Neutrophil (primary cell): ENCODE data around the gene SIGLEC1.

ENCODE experiments used
- H3K27ac ChIP-seq: fragments of 200-600 bp; sonication (generic); 2 replicates; pipeline ENCODE4 v1.5.1; 2016; ENCODE audit warnings: mild to moderate bottlenecking, moderate library complexity
- H3K27me3 ChIP-seq: fragments of 200-600 bp; sonication (generic); 2 replicates; pipeline ENCODE4 v1.6.0; 2016; ENCODE audit warnings: mild to moderate bottlenecking
- H3K36me3 ChIP-seq: fragments of 200-600 bp; sonication (generic); 2 replicates; pipeline ENCODE4 v1.5.1; 2017
- H3K4me1 ChIP-seq, 2 experiments: fragments of 200-600 bp in 1 of 2; sonication (generic) in 1 of 2; 1 replicate in 1 of 2; 2 replicates in 1 of 2; pipeline versions ENCODE4 v1.5.1 to v1.6.1; 2013 to 2016; ENCODE audit warnings: low read depth in 1 of 2, low read length in 1 of 2, mild to moderate bottlenecking in 1 of 2, moderate library complexity in 1 of 2; ENCODE audit not compliant: control insufficient read depth in 1 of 2, insufficient read depth in 1 of 2
- H3K4me3 ChIP-seq, 2 experiments: fragments of 200-600 bp in 1 of 2; sonication (generic) in 1 of 2; 1 replicate in 1 of 2; 2 replicates in 1 of 2; pipeline ENCODE4 v1.5.1; 2013 to 2016; ENCODE audit warnings: low read depth in 1 of 2, low read length in 1 of 2, mild to moderate bottlenecking in 1 of 2, moderate library complexity in 1 of 2
- H3K9me3 ChIP-seq: fragments of 200-600 bp; sonication (generic); 2 replicates; pipeline ENCODE4 v1.5.1; 2016
- CTCF ChIP-seq: fragments of 200-600 bp; sonication (generic); IDR thresholded peaks from 2 replicates; pipeline ENCODE4 v1.5.1; 2016; ENCODE audit warnings: antibody characterized with exemption

The SIGLEC1 gene

GRCh38 chr20:3702611-3703391 is 9.6 kb downstream of the SIGLEC1 start:
- Histone ChIP-seq H3K9me3 (no peaks in the 10 kb centered on the region), H3K4me3 (no peak overlapping the region), H3K27ac (no peak overlapping the region), H3K27me3 (no peaks in the 10 kb centered on the region), H3K4me1 (no peaks in the 10 kb centered on the region), H3K36me3 (no peaks in the 10 kb centered on the region)
- no peak for TF ChIP-seq CTCF

- Histone ChIP-seq H3K27me3 (no peaks in the 10 kb centered on the region), H3K36me3 (no peaks in the 10 kb centered on the region), H3K4me3 (no peak overlapping the region), H3K9me3 (no peaks in the 10 kb centered on the region), H3K4me1 (no peaks in the 10 kb centered on the region), H3K27ac (no peak overlapping the region)
- no peak for TF ChIP-seq CTCF
Measured at GRCh38 chr20:3701061-3701998, 11.1 kb downstream of the SIGLEC1 start.

DNA sequence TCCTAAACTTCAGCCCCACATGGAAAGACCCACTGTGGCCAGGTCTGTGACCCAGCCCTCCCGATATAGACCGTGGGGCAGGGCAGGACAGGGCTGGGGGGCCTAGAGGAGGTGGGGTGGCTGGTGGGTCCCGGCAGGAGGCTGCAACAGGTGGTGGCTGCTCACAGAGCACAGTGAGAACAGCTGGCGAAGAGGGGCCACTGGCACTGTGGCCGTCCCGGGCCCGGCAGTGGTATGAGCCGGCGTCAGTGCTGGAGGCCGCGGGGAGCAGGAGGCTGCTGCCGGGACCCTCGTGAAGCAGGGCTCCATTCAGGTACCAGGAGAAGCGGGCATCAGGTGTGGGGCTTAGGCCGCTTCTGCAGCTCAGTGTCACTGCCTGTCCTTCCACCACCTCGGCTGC is 13.4 kb downstream of the SIGLEC1 start:
- H3K27ac ChIP-seq = no peak overlapping the region
- TF ChIP-seq CTCF = no peak
- H3K36me3 ChIP-seq = no peaks in the 10 kb centered on the region
- H3K4me3 ChIP-seq = no peak overlapping the region
- H3K4me1 ChIP-seq = no peaks in the 10 kb centered on the region
- H3K27me3 ChIP-seq = no peaks in the 10 kb centered on the region
- H3K9me3 ChIP-seq = no peaks in the 10 kb centered on the region

DNA sequence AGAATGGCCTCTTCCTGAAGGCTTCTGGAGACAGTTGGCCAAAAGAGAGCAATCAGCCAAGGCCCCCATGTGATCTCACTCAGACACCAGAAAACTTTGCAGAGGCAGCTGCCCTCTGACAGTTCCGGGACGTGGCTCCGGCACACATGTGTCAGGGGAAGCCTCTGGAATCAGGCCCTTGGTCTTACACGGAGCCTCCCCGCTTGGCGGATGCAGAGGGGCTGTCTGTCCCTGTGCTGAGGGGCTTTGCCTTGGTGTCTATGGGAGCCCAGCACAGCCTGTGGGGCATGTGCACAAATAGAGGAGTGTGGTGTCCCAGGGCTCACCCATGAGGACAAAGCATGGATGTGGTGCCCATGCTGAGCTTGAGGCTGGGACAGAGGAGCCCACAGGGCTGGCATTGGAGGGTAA is 13.8 kb downstream of the SIGLEC1 start:
- H3K27me3 ChIP-seq = no peaks in the 10 kb centered on the region
- no peaks in the 10 kb centered on the region for H3K9me3 ChIP-seq
- H3K36me3 ChIP-seq = no peaks in the 10 kb centered on the region
- no peaks in the 10 kb centered on the region for H3K4me1 ChIP-seq
- H3K4me3 ChIP-seq = no peak overlapping the region
- TF ChIP-seq CTCF = no peak
- no peak overlapping the region for H3K27ac ChIP-seq

DNA sequence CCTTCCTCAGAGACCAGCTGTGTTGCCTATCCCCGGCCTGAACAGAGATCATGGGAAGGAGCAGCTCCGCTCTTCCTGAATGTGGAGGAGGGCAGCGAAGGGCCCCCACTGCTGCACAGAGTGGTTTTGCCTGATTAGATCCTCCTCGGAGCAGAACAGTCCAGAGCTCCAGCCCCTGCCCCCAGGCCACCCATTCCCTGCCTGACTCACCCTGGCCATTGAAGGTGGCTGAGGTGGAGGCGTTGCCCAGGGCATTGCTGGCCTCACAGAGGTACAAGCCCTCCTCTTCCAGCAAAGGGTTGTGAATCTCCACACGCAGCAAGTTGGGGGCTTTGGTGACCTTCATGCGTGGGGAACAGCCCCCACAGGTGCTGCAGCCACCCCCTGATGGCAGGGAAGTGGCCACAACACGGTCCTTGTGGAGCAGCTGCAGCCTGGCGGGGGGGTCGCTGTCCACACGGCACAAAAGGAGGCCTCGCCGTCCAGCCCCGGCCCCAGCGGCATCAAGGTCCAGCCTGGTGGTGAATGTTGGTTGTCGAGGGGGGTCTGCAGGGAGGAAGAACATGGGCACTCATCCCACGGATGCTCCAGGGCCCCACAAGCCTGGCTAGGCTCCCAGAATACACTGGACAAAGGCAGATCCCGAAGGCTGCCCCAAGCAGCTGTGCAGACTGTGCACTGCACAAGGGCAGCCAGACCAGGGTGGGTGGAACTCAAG is 14.7 kb downstream of the SIGLEC1 start:
- H3K4me3 ChIP-seq = no peak overlapping the region
- no peaks in the 10 kb centered on the region for H3K9me3 ChIP-seq
- H3K27me3 ChIP-seq = no peaks in the 10 kb centered on the region
- no peak for TF ChIP-seq CTCF
- H3K36me3 ChIP-seq = no peaks in the 10 kb centered on the region
- H3K4me1 ChIP-seq = no peaks in the 10 kb centered on the region
- no peak overlapping the region for H3K27ac ChIP-seq
